IPS-20b (cell line): Measurements from ENCODE around the gene NLRC3.
"Not testable (repeated sequence)": the region's sequence is repeated elsewhere in the genome, so short reads cannot be mapped to it uniquely, and the experiment has no call there.

Experiments used
- H3K27ac ChIP-seq: one replicate; pipeline ENCODE4 v1.5.1; 2013; ENCODE audit warnings: low read length
- H3K27me3 ChIP-seq: 2 replicates; pipeline ENCODE4 v1.6.1; 2013; ENCODE audit warnings: mild to moderate bottlenecking, low read length, inconsistent platforms; ENCODE audit not compliant: insufficient read depth
- H3K36me3 ChIP-seq: 2 replicates; pipeline ENCODE4 v1.6.1; 2013; ENCODE audit warnings: low read depth, mild to moderate bottlenecking, inconsistent platforms, low read length, moderate library complexity; ENCODE audit not compliant: insufficient read depth
- H3K4me1 ChIP-seq: 2 replicates; pipeline ENCODE4 v1.6.1; 2013; ENCODE audit warnings: mild to moderate bottlenecking, control low read depth, inconsistent platforms, low read length, moderate library complexity; ENCODE audit not compliant: insufficient read depth
- H3K4me3 ChIP-seq: 2 replicates; pipeline ENCODE4 v1.5.1; 2013; ENCODE audit warnings: mild to moderate bottlenecking, low read length, inconsistent platforms
- H3K9ac ChIP-seq: 2 replicates; pipeline ENCODE4 v1.6.1; 2013; ENCODE audit warnings: low read depth, mild to moderate bottlenecking, inconsistent platforms, low read length, moderate library complexity
- H3K9me3 ChIP-seq: 2 replicates; pipeline ENCODE4 v1.6.1; 2013; ENCODE audit warnings: mild to moderate bottlenecking, low read depth, low read length, inconsistent platforms; ENCODE audit not compliant: insufficient read depth

NLRC3 gene

GRCh38 chr16:3577302-3577752, at the start of gene NLRC3:
Gene NLRC3 (minus strand): TSS chr16:3577403. CDS start chr16:3565036, 12,367 bp downstream.
- no peak within 1 kb of the TSS for H3K4me3 ChIP-seq
- no peaks in the 10 kb centered on the region for H3K36me3 ChIP-seq
- H3K9me3 ChIP-seq, result no peaks in the 10 kb centered on the region
- no peaks in the 10 kb centered on the region for H3K27me3 ChIP-seq
- no peak within 1 kb of the TSS for H3K9ac ChIP-seq
- no peak within 1 kb of the TSS for H3K27ac ChIP-seq
- no peaks in the 10 kb centered on the region for H3K4me1 ChIP-seq

DNA sequence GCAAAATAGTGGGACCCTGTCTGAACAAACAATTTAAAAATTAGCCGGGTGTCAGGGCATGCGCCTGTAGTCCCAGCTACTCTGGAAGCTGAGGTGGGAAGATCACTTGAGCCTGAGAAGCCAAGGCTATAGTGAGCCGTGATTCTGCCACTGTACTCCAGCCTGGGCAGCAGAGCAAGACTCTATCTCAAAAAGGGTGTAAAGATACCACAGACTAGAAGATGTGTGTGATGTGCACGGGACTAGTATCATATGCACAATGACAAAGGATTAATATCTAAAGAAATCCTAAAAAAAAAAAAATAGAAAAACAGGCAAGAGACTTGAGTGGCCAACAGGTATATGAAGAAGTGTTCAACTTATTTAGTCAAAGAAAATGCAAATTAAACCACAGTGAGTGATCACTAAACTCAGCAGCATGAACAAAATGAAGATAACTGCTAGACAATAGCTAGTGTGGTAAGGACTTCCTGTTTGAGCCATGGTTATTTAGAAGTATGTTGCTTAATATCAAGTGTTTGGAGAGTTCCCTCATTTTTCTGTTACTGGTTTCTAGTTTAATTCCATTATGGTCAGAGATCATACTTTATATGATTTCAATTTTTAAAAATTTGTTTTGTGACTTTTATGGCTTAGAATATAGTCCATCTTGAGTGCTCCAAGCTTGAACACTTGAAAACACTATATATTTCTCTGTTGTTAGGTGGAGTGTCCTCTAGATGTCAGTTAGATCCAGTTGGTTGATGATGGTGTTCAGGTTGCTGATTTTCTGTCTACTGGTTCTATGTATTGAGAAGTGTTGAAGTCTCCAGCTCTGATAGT, 48.9 kb upstream of the NLRC3 start:
- Histone ChIP-seq H3K9me3 (no peaks in the 10 kb centered on the region), H3K27ac (no peak overlapping the region), H3K9ac (no peak overlapping the region), H3K36me3 (no peaks in the 10 kb centered on the region), H3K4me1 (no peaks in the 10 kb centered on the region), H3K4me3 (no peak overlapping the region), H3K27me3 (no peaks in the 10 kb centered on the region)

DNA sequence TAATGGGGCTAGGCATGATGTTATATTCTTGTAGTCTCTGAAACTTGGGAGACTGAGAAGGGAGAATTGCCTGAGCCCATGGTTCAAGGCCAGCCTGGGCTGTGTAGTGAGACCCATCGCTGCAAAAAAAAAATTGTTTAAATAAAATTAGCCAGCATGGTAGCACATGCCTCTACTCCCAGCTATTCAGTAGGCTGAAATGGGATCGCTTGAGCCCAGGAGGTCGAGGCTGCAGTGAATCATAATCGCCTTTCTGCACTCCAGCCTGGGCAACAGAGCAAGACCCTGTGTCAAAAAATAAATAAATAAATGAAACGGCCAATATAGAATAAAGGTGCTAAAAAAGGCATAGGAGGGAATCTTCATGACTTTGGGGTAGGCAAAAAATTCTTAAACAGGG, 48.1 kb upstream of the NLRC3 start:
- Histone ChIP-seq H3K9me3 (no peaks in the 10 kb centered on the region), H3K4me1 (no peaks in the 10 kb centered on the region), H3K4me3 (no peak overlapping the region), H3K9ac (no peak overlapping the region), H3K36me3 (no peaks in the 10 kb centered on the region), H3K27ac (no peak overlapping the region), H3K27me3 (no peaks in the 10 kb centered on the region)

DNA sequence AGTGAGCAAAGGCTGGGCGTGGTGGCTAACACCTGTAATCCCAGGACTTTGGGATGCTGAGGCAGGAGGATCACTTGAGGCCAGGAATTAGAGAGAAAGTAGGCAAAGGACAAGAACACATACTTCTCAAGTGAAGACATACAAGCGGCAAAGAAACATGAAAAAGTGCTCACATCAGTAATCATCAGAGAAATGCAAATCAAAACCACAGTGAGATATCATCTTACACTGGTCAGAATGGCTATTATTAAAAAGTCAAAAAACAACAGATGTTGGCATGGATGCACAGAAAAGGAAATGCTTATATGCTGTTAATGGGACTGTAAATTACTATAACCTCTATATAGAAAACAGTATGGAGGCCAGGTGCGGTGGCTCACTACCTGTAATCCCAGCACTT, 46.4 kb upstream of the NLRC3 start:
- no peak overlapping the region for H3K27ac ChIP-seq
- no peak overlapping the region for H3K9ac ChIP-seq
- H3K27me3 ChIP-seq, result no peaks in the 10 kb centered on the region
- no peaks in the 10 kb centered on the region for H3K36me3 ChIP-seq
- H3K4me1 ChIP-seq, result no peaks in the 10 kb centered on the region
- H3K4me3 ChIP-seq, result no peak overlapping the region
- H3K9me3 ChIP-seq, result no peaks in the 10 kb centered on the region

GRCh38 chr16:3618769-3619141, 41.6 kb upstream of the NLRC3 start:
- H3K36me3 ChIP-seq, result peaks cover 7% of the 10 kb centered on the region
- no peak overlapping the region for H3K4me3 ChIP-seq
- H3K9me3 ChIP-seq, result no peaks in the 10 kb centered on the region
- no peaks in the 10 kb centered on the region for H3K4me1 ChIP-seq
- H3K27me3 ChIP-seq, result no peaks in the 10 kb centered on the region
- no peak overlapping the region for H3K9ac ChIP-seq
- no peak overlapping the region for H3K27ac ChIP-seq

- no peaks in the 10 kb centered on the region for H3K9me3 ChIP-seq
- peak overlapping the region; percentile 90; the same call in 1 of the 2 replicates for H3K9ac ChIP-seq
- H3K27ac ChIP-seq, result no peak overlapping the region
- peaks cover 10% of the 10 kb centered on the region; the same call in 1 of the 2 replicates for H3K4me1 ChIP-seq
- peaks cover 15% of the 10 kb centered on the region for H3K36me3 ChIP-seq
- peak overlapping the region; percentile 95 for H3K4me3 ChIP-seq
- no peaks in the 10 kb centered on the region for H3K27me3 ChIP-seq
These were observed 35.6 kb upstream of the NLRC3 start for GRCh38 chr16:3612510-3613466.

GRCh38 chr16:3611146-3611975, 34.2 kb upstream of the NLRC3 start, which contains the start of gene SLX4:
Gene SLX4 (minus strand): TSS chr16:3611606. CDS start chr16:3608964, 2,642 bp downstream.
- H3K9ac ChIP-seq, result peak within 1 kb of the TSS; percentile 90
- H3K36me3 ChIP-seq, result peaks cover 21% of the 10 kb centered on the region
- peak within 1 kb of the TSS; percentile 95 for H3K4me3 ChIP-seq
- H3K27me3 ChIP-seq, result no peaks in the 10 kb centered on the region
- H3K9me3 ChIP-seq, result no peaks in the 10 kb centered on the region
- peak within 1 kb of the TSS; percentile 40 for H3K27ac ChIP-seq
- H3K4me1 ChIP-seq, result peaks cover 10% of the 10 kb centered on the region; the same call in 1 of the 2 replicates

- no peak overlapping the region for H3K27ac ChIP-seq
- peaks cover 23% of the 10 kb centered on the region for H3K36me3 ChIP-seq
- H3K9me3 ChIP-seq, result no peaks in the 10 kb centered on the region
- H3K4me3 ChIP-seq, result peak overlapping the region; percentile 95
- H3K27me3 ChIP-seq, result no peaks in the 10 kb centered on the region
- H3K9ac ChIP-seq, result peak overlapping the region; percentile 82
- H3K4me1 ChIP-seq, result peaks cover 10% of the 10 kb centered on the region; the same call in 1 of the 2 replicates
These were observed 33.5 kb upstream of the NLRC3 start for GRCh38 chr16:3610698-3611145.

- peaks cover 10% of the 10 kb centered on the region; the same call in 1 of the 2 replicates for H3K4me1 ChIP-seq
- peak overlapping the region; percentile 95 for H3K4me3 ChIP-seq
- H3K9ac ChIP-seq, result peak overlapping the region; percentile 82; the same call in 1 of the 2 replicates
- H3K36me3 ChIP-seq, result peaks cover 19% of the 10 kb centered on the region
- no peak overlapping the region for H3K27ac ChIP-seq
- H3K27me3 ChIP-seq, result no peaks in the 10 kb centered on the region
- no peaks in the 10 kb centered on the region for H3K9me3 ChIP-seq
These were observed 32.9 kb upstream of the NLRC3 start for GRCh38 chr16:3609895-3610697.

- not testable (repeated sequence) for H3K27ac ChIP-seq, H3K4me3 ChIP-seq, H3K9ac ChIP-seq, H3K27me3 ChIP-seq, H3K9me3 ChIP-seq
- Histone ChIP-seq H3K36me3 (peaks cover 21% of the 10 kb centered on the region), H3K4me1 (peaks cover 10% of the 10 kb centered on the region; the same call in 1 of the 2 replicates)
These were observed 31.8 kb upstream of the NLRC3 start for GRCh38 chr16:3608976-3609375.
